Measurements from ENCODE around the gene SP3.

Gene SP3

GRCh38 chr2:173993459-173993858 is 28.3 kb upstream of the SP3 start:
- no peak for DNase-seq

GRCh38 chr2:173991856-173992588 is 26.8 kb upstream of the SP3 start:
- DNase-seq, result no peak

- no peak for DNase-seq
Measured at GRCh38 chr2:173990970-173991819, 26.0 kb upstream of the SP3 start.

GRCh38 chr2:173990245-173990644 is 25.1 kb upstream of the SP3 start:
- no peak for DNase-seq

GRCh38 chr2:173989884-173990215 is 24.7 kb upstream of the SP3 start:
- DNase-seq, result no peak

- DNase-seq, result no peak
Measured at GRCh38 chr2:173989160-173989883, 24.1 kb upstream of the SP3 start.

DNA sequence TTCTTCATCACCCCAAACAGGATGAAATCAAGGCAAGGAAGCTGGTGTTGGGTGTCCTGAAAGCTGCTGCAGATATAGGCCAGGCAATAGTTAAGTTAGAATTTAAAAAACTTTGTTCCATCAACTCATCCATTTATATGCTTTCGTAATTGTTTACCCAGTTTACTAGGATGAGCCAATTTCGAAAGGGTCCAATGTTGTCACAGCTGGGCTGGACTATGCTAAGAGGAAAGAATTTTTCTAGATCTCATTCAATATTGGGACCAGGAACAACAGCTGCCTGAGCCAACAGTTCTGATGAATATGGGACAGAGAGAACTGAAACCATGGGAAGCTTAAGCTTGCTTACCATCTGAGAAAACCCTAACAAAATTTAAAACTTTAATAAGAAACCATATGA is 21.6 kb upstream of the SP3 start:
- DNase-seq, result no peak

GRCh38 chr2:173985605-173985992 is 20.4 kb upstream of the SP3 start:
- DNase-seq, result no peak

GRCh38 chr2:173984866-173985604 is 19.9 kb upstream of the SP3 start:
- no peak for DNase-seq

GRCh38 chr2:173983391-173983871 is 18.3 kb upstream of the SP3 start:
- no peak for DNase-seq

GRCh38 chr2:173982918-173983317 is 17.7 kb upstream of the SP3 start:
- no peak for DNase-seq

DNA sequence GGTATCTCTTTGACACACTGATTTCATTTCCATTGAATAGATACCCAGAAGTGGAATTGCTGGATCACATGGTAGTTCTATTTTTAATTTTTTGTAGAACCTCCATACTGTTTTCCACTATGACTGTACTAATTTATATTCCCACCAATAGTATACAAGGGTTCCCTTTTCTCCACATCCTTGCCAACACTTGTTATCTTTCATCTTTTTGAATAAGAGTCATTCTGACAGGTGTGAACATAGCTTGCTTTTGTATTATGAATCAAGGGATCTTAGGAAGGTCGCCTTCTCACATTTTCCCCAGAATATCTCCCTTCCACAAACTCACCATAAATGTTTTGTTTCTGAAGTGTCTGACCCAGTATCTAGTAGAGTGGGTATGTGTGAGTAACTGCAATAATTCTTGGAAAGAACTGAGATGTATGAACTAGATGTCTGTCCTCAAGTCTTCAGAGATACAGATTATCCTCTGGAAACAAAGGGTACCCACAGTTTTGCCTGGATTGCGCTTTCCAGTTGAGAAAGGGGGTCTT is 17.1 kb upstream of the SP3 start:
- DNase-seq, result no peak

DNA sequence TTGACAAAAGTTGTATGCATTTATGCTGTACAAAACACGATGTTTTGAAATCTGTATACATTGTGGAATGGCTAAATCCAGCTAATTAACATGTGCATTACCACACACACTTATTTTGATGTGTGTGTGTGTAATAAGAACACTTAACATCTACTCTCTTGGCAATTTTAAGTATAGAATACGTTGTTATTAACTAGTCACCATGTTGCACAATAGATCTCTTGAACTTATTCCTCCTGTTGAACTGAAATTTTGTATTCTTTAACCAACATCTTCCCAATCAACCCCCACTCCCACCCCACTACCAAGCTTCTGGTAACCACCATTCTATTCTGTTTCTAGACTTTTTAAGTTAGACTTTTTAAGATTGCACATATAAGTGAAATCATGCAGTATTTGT is 16.3 kb upstream of the SP3 start:
- DNase-seq, result no peak

GRCh38 chr2:173979751-173980351 is 14.7 kb upstream of the SP3 start:
- no peak for DNase-seq

DNA sequence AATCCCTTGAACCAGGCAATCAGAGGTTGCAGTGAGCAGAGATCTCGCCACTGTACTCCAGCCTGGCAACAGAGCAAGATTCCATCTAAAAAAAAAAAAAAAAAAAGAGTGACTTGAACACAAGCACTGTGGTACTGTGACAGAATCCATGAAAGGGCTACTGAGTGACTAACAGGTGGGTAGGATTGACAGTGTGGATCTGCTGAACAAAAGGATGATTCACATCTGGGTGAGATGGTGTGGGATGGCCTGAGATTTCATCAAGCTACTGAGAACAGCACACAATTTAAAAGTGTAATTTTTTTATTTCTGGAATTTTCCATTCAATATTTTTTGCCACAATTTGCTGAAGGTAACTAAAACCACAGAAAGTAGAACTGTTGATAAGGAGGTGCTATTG is 13.3 kb upstream of the SP3 start:
- no peak for DNase-seq

DNA sequence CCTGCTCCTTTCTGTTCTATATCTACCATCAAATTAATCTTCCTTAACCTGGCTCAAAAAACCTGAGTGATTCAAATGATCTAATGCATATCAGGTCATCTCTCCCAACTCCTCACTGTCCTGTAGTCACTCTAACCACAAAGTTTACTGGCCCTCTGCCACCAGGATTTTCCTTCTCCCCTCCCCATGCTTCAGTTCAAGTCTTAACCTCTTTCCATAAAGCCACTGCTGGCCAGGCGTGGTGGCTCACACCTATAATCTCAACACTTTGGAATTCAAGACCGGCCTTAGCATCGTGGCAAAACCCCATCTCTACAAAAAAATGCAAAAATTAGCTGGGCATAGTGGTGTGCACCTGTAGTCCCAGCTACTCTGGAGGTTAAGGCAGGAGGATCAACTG is 7.5 kb upstream of the SP3 start:
- DNase-seq, result no peak

- no peak for DNase-seq
Measured at GRCh38 chr2:173972165-173972564, 7.0 kb upstream of the SP3 start.

GRCh38 chr2:173970516-173970924 is 5.3 kb upstream of the SP3 start:
- DNase-seq, result no peak

GRCh38 chr2:173969886-173970285 is 4.7 kb upstream of the SP3 start:
- DNase-seq, result no peak

DNA sequence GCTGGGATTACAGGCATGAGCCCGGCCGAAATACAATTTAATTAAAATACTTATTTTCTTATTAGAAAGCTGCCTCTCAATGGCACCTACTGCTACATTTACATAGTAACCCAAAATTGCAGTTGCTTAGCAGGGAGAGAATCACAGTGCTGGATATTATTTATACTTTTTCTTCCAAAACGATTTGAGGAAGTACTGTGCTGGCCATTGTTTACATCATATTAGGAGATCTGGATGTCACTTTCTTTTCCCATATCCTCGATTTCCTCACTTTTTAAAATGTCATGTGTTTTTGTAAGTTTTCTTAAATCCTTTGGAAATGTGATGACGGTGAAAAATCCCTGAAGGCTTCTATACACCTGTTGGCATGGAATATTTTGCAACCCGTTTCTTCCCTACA is 3.4 kb upstream of the SP3 start:
- no peak for DNase-seq

DNA sequence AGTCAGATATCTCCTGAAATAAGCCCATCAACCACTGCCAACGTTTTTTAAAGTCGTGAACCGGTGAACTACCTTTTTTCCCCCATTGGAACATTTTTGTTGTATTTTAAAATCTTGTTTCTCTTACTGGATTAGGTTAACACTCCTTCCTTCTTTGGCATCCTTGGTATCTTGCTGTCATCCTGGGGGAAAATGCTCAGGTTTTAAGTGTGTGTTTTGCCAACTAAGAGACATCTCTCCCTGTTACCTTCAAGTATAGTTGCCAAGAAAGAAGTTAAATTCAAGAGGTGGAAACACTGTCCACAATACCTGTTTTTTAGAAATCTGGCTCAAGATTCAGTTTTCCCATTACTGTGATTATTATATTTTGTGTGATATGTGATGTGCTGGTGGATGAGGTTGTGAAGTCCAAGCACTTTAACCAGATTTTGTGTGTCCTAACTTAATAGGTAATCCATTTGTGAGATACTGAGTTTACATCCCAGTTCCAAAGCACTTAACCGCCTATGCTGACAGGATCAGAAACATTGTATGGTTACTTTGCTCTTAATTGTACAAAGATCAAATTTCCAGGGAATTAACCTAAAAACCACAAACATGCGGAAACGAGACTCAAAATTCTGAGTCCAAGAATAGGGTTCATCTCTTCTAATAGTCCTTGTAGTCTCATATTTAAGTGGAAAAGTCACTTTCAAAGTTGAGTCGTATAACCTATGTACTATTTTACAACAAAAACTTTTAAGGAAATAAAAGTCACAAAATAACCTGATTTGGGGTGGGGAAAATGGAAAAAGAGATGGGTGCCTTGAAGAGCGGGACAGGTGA is 1.3 kb upstream of the SP3 start:
- no peak for DNase-seq

Measured in 8988T (cell line).